SK-N-SH (cell line): ENCODE data around the gene SLC25A47. TPM values are rescaled to one million over a fixed set of nuclear protein-coding genes. Genes with fewer than 3 reads are reported as not detected.

Source experiments
- CTCF ChIA-PET: fragments of 300-600, 350-600 bp; formaldehyde crosslinking; extraction: SDS; loops from one replicate; lab custom pipeline; 2021; lab: Yijun Ruan, JAX
- POLR2A ChIA-PET: fragments of 350-600 bp; sonication (Branson Sonifier 250); formaldehyde crosslinking; extraction: SDS; loops from one replicate; lab custom pipeline; 2020; ENCODE audit warnings: antibody characterized with exemption, inconsistent platforms; lab: Yijun Ruan, JAX
- DNase-seq: peaks from one replicate; pipeline ENCODE4 v3.0.0; 2012
- H2AFZ ChIP-seq: fragments of 200-600 bp; sonication (generic); 2 replicates; pipeline ENCODE4 v1.8.1; 2016; ENCODE audit warnings: antibody characterized with exemption, mild to moderate bottlenecking, low read depth
- H3F3A ChIP-seq: fragments of 200-600 bp; sonication (generic); replicated peaks from 2 replicates; pipeline ENCODE3; 2016; ENCODE audit warnings: antibody characterized with exemption, mild to moderate bottlenecking; ENCODE audit not compliant: insufficient read depth
- H3K27ac ChIP-seq, 2 experiments: fragments of 200-500 bp in 1 of 2; fragments of 200-600 bp in 1 of 2; sonication (Bioruptor generic) in 1 of 2; sonication (generic), shearing (Covaris generic) in 1 of 2; 2 replicates each; pipeline versions ENCODE4 v1.5.1 to v1.6.1; 2014 to 2016; ENCODE audit warnings: low read depth in 2 of 2, inconsistent platforms in 1 of 2, low read length in 1 of 2, mild to moderate bottlenecking in 1 of 2, mixed read lengths in 1 of 2
- H3K27me3 ChIP-seq: fragments of 200-600 bp; sonication (generic), shearing (Covaris generic); 2 replicates; pipeline ENCODE4 v1.6.1; 2016; ENCODE audit warnings: mixed run types; ENCODE audit not compliant: insufficient read depth
- H3K36me3 ChIP-seq, 2 experiments: fragments of 200-500 bp in 1 of 2; fragments of 200-600 bp in 1 of 2; sonication (Bioruptor generic) in 1 of 2; sonication (generic) in 1 of 2; replicated peaks in 1 of 2; 2 replicates each; pipeline versions ENCODE3 to v1.5.1; 2014 to 2016; ENCODE audit warnings: low read length in 1 of 2, mild to moderate bottlenecking in 1 of 2; ENCODE audit not compliant: insufficient read depth in 2 of 2, control insufficient read depth in 1 of 2
- H3K4me1 ChIP-seq, 2 experiments: fragments of 200-500 bp in 1 of 2; fragments of 200-600 bp in 1 of 2; sonication (Bioruptor generic) in 1 of 2; sonication (generic), shearing (Covaris generic) in 1 of 2; 2 replicates each; pipeline versions ENCODE4 v1.5.1 to v1.6.1; 2014 to 2016; ENCODE audit warnings: low read depth in 1 of 2, low read length in 1 of 2, mixed run types in 1 of 2; ENCODE audit not compliant: insufficient read depth in 2 of 2, control insufficient read depth in 1 of 2
- H3K4me2 ChIP-seq: fragments of 200-600 bp; sonication (generic), shearing (Covaris generic); 2 replicates; pipeline ENCODE4 v1.6.1; 2017; ENCODE audit warnings: mixed run types
- H3K4me3 ChIP-seq, 2 experiments: fragments of 200-500 bp in 1 of 2; fragments of 200-600 bp in 1 of 2; sonication (Bioruptor generic) in 1 of 2; sonication (generic), shearing (Covaris generic) in 1 of 2; 2 replicates each; pipeline versions ENCODE4 v1.5.1 to v1.8.1; 2014 to 2016; ENCODE audit warnings: low read depth in 2 of 2, inconsistent platforms in 1 of 2, low read length in 1 of 2, mild to moderate bottlenecking in 1 of 2, mixed read lengths in 1 of 2, moderate library complexity in 1 of 2
- H3K79me2 ChIP-seq: fragments of 200-600 bp; sonication (generic); 2 replicates; pipeline ENCODE4 v1.8.1; 2017; ENCODE audit warnings: mild to moderate bottlenecking; ENCODE audit not compliant: insufficient read depth
- H3K9ac ChIP-seq: fragments of 200-600 bp; sonication (generic); 2 replicates; pipeline ENCODE4 v1.6.1; 2017; ENCODE audit warnings: mixed run types
- H3K9me2 ChIP-seq: fragments of 200-600 bp; sonication (generic); 2 replicates; pipeline ENCODE4 v1.6.1; 2017; ENCODE audit warnings: mixed run types
- H3K9me3 ChIP-seq: fragments of 200-600 bp; sonication (generic); 2 replicates; pipeline ENCODE4 v1.6.1; 2017; ENCODE audit warnings: mixed run types, mild to moderate bottlenecking, moderate library complexity
- H4K20me1 ChIP-seq: fragments of 200-600 bp; sonication (generic); 2 replicates; pipeline ENCODE4 v1.6.1; 2017; ENCODE audit warnings: mild to moderate bottlenecking, mixed run types; ENCODE audit not compliant: insufficient read depth
- CHD2 ChIP-seq: fragments of 150-350 bp; IDR thresholded peaks from 2 replicates; pipeline ENCODE4 v1.6.1; 2018; ENCODE audit warnings: low read length; ENCODE audit not compliant: partially characterized antibody
- ELF1 ChIP-seq: IDR thresholded peaks from 2 replicates; pipeline ENCODE4 v1.4.0; 2012
- EP300 ChIP-seq, 2 experiments: IDR thresholded peaks; 2 replicates each; pipeline versions ENCODE4 v1.4.0 to v1.6.1; 2012; ENCODE audit warnings: borderline replicate concordance in 1 of 2, low read depth in 1 of 2, low read length in 1 of 2
- FOSL2 ChIP-seq: IDR thresholded peaks from 2 replicates; pipeline ENCODE4 v1.4.0; 2012; ENCODE audit warnings: low read depth, mild to moderate bottlenecking, moderate library complexity, borderline replicate concordance
- FOXM1 ChIP-seq: IDR thresholded peaks from 2 replicates; pipeline ENCODE4 v1.4.0; 2012; ENCODE audit warnings: low read depth, mild to moderate bottlenecking
- GABPA ChIP-seq: IDR thresholded peaks from 2 replicates; pipeline ENCODE4 v1.4.0; 2012; ENCODE audit warnings: low read depth, mild to moderate bottlenecking
- GATA2 ChIP-seq: sonication (generic); formaldehyde crosslinking; IDR thresholded peaks from 2 replicates; pipeline ENCODE4 v1.5.0; 2020; ENCODE audit warnings: mild to moderate bottlenecking, missing genetic modification reagents
- MEF2A ChIP-seq: IDR thresholded peaks from 2 replicates; pipeline ENCODE4 v1.4.0; 2012; ENCODE audit warnings: low read depth, borderline replicate concordance
- MXI1 ChIP-seq: IDR thresholded peaks from 2 replicates; pipeline ENCODE4 v1.6.1; 2012; ENCODE audit warnings: mild to moderate bottlenecking, low read depth, low read length, improper control_type of control experiment
- NFIC ChIP-seq: IDR thresholded peaks from 2 replicates; pipeline ENCODE4 v1.4.0; 2012; ENCODE audit warnings: borderline replicate concordance
- RAD21 ChIP-seq: IDR thresholded peaks from 2 replicates; pipeline ENCODE4 v1.6.1; 2012; ENCODE audit warnings: mild to moderate bottlenecking, low read length
- RCOR1 ChIP-seq: fragments of 150-350 bp; IDR thresholded peaks from 2 replicates; pipeline ENCODE4 v1.6.1; 2017; ENCODE audit warnings: antibody characterized with exemption, low read length
- RFX5 ChIP-seq: IDR thresholded peaks from 2 replicates; pipeline ENCODE4 v1.6.1; 2012; ENCODE audit warnings: mild to moderate bottlenecking, improper control_type of control experiment, low read length
- RXRA ChIP-seq: IDR thresholded peaks from 2 replicates; pipeline ENCODE4 v1.4.0; 2012; ENCODE audit warnings: low read depth, mild to moderate bottlenecking, borderline replicate concordance
- SIN3A ChIP-seq: IDR thresholded peaks from 2 replicates; pipeline ENCODE4 v1.6.1; 2012; ENCODE audit warnings: low read depth, mild to moderate bottlenecking, low read length, moderate library complexity, borderline replicate concordance
- SMC3 ChIP-seq: IDR thresholded peaks from 2 replicates; pipeline ENCODE4 v1.6.1; 2012; ENCODE audit warnings: low read depth, low read length, improper control_type of control experiment
- TAF1 ChIP-seq: IDR thresholded peaks from 2 replicates; pipeline ENCODE4 v1.6.1; 2012; ENCODE audit warnings: low read depth, mild to moderate bottlenecking, low read length, moderate library complexity, borderline replicate concordance
- TEAD4 ChIP-seq: IDR thresholded peaks from 2 replicates; pipeline ENCODE4 v1.4.0; 2012; ENCODE audit warnings: mild to moderate bottlenecking, borderline replicate concordance; ENCODE audit not compliant: insufficient read depth
- YY1 ChIP-seq: IDR thresholded peaks from 2 replicates; pipeline ENCODE4 v1.4.0; 2012; ENCODE audit warnings: low read depth, mild to moderate bottlenecking
- WGBS: methylation state at CpG from one replicate; pipeline ENCODE4 v1.1.6; 2017; ENCODE audit warnings: low lambda C conversion rate; 5-methylcytosine and 5-hydroxymethylcytosine counted together
- polyA plus RNA-seq, 3 experiments: library from polyadenylated mRNA; depleted of rRNA; stranded (reverse); fragments of >200 nt; gene quantifications; 2 replicates each; pipeline ENCODE4 v1.2.3, GENCODE V29; 2012
- TF ChIP-seq, protein P1 (sequence below): IDR thresholded peaks from 2 replicates; pipeline ENCODE4 v1.4.0; 2012; ENCODE audit warnings: low read depth, borderline replicate concordance
- TF ChIP-seq, protein P2 (sequence below): fragments of 200-600 bp; sonication (generic); IDR thresholded peaks from 2 replicates; pipeline ENCODE4 v1.6.1; 2017; ENCODE audit warnings: antibody characterized with exemption, mild to moderate bottlenecking, moderate library complexity
- TF ChIP-seq, protein P3 (sequence below): IDR thresholded peaks from 2 replicates; pipeline ENCODE4 v1.4.0; 2012; ENCODE audit warnings: low read depth
- TF ChIP-seq, protein P4 (sequence below): IDR thresholded peaks from 2 replicates; pipeline ENCODE4 v1.6.1; 2012; ENCODE audit warnings: mild to moderate bottlenecking, low read depth, low read length, moderate library complexity

The SLC25A47 gene
- polyA plus RNA-seq, 1 of the 3 experiments (the other 2 are of a cell fraction) = not detected

DNA sequence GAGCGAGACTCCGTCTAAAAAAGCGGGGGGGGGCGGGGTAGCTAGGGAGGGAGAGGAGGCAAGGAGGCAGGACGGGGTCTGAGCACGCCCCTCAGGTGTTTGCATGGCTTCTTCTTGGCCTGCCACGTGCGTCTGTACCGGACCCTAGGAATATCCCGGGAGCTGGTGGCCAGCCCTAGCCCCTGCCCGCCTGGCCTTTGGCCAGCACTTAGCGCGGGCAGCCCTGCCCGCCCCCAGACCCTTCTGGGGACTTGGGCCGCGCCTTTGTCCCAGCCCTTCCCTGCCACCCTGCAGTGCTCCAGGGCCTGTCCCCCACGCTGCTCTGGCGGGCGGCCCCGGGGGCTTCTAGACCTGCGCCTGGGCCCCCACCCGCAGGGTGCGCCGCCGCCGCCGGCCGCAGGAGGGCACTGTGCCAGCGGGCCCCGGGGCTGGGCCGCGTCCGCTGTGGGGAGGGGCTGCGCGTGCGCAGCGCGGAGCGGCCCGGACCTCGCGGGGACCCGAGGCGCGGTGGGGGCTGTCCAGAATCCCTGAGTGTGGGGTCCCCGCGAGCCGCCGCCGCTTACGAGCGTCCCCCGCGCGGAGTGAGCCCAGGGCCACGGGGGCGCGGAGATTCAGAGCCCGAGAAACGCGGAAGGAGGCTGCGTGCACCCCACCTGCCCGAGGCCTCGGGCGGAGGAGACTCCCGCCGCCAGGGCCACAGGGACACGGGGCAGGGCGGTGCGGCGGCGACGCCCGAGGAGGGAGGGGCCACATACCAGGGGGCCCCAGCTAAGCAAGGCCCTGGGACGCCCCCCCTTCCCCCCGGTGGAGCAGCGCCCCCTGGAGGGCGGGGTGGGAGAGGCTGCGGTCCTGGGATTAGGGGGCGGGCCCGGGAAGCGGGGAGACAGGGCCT is 37.9 kb upstream of the SLC25A47 start:
- Histone ChIP-seq H3K4me3 (peak overlapping the region; percentile 63 to 67), H3K27ac (peak overlapping the region in 1 of 2 experiments; percentile 86; a peak in 1 of 4 replicates), H3K79me2 (peaks cover 15% of the 10 kb centered on the region; the same call in 1 of the 2 replicates), H3K36me3 (peaks cover 1 to 3% of the 10 kb centered on the region in 2 experiments), H4K20me1 (peaks cover 7% of the 10 kb centered on the region; the same call in 1 of the 2 replicates), H3K9ac (peak overlapping the region; percentile 77), H3F3A (peaks cover 3% of the 10 kb centered on the region), H3K9me3 (no peaks in the 10 kb centered on the region), H2AFZ (0 out of 2 replicates have a peak overlapping the region, but pooled peaks have one; percentile 81), H3K27me3 (no peaks in the 10 kb centered on the region), H3K9me2 (no peaks in the 10 kb centered on the region), H3K4me2 (peak overlapping the region; percentile 95), H3K4me1 (peaks cover 0 to 27% of the 10 kb centered on the region in 2 experiments; a peak in 1 of 4 replicates)
- ChIA-PET CTCF (interaction anchor here (0.6 to 5.6 kb wide), 29 partner anchors 10 to 1344 kb away, joined by 3 to 58 read pairs (median 4); no protein-coding TSS in a partner anchor), POLR2A (no interaction called here)
- peak; percentile 99 for DNase-seq
- 55% methylated on average over 6 of the region's 82 CpGs for whole genome bisulfite sequencing
- TF ChIP-seq ELF1 (no peak), MEF2A (no peak), EP300 (IDR thresholded peaks at IDR 0.05; ENCODE audit: borderline replicate concordance in 1 of 2, low read depth in 1 of 2, low read length in 1 of 2) (no peak), GABPA (no peak), RFX5 (no peak), RCOR1 (no peak), MXI1 (0 out of 2 replicates have a peak, but pooled peaks have one; percentile 1), NFIC (peak; percentile 25; the same call in 1 of the 2 replicates), CHD2 (peak; percentile 6), RAD21 (peak; percentile 34; the same call in 1 of the 2 replicates), TAF1 (no peak), SMC3 (peak; percentile 30), FOXM1 (peak; percentile 60; the same call in 1 of the 2 replicates), YY1 (no peak), RXRA (no peak), TEAD4 (peak; percentile 54; the same call in 1 of the 2 replicates), SIN3A (no peak), FOSL2 (no peak), GATA2 (no peak; the same call in 1 of the 2 replicates)
- TF ChIP-seq, protein P1, sequence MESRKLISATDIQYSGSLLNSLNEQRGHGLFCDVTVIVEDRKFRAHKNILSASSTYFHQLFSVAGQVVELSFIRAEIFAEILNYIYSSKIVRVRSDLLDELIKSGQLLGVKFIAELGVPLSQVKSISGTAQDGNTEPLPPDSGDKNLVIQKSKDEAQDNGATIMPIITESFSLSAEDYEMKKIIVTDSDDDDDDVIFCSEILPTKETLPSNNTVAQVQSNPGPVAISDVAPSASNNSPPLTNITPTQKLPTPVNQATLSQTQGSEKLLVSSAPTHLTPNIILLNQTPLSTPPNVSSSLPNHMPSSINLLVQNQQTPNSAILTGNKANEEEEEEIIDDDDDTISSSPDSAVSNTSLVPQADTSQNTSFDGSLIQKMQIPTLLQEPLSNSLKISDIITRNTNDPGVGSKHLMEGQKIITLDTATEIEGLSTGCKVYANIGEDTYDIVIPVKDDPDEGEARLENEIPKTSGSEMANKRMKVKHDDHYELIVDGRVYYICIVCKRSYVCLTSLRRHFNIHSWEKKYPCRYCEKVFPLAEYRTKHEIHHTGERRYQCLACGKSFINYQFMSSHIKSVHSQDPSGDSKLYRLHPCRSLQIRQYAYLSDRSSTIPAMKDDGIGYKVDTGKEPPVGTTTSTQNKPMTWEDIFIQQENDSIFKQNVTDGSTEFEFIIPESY = no peak
- TF ChIP-seq, protein P2, sequence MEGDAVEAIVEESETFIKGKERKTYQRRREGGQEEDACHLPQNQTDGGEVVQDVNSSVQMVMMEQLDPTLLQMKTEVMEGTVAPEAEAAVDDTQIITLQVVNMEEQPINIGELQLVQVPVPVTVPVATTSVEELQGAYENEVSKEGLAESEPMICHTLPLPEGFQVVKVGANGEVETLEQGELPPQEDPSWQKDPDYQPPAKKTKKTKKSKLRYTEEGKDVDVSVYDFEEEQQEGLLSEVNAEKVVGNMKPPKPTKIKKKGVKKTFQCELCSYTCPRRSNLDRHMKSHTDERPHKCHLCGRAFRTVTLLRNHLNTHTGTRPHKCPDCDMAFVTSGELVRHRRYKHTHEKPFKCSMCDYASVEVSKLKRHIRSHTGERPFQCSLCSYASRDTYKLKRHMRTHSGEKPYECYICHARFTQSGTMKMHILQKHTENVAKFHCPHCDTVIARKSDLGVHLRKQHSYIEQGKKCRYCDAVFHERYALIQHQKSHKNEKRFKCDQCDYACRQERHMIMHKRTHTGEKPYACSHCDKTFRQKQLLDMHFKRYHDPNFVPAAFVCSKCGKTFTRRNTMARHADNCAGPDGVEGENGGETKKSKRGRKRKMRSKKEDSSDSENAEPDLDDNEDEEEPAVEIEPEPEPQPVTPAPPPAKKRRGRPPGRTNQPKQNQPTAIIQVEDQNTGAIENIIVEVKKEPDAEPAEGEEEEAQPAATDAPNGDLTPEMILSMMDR = peak; percentile 80
- TF ChIP-seq, protein P3, sequence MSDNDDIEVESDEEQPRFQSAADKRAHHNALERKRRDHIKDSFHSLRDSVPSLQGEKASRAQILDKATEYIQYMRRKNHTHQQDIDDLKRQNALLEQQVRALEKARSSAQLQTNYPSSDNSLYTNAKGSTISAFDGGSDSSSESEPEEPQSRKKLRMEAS = peak; percentile 82
- TF ChIP-seq, protein P4, sequence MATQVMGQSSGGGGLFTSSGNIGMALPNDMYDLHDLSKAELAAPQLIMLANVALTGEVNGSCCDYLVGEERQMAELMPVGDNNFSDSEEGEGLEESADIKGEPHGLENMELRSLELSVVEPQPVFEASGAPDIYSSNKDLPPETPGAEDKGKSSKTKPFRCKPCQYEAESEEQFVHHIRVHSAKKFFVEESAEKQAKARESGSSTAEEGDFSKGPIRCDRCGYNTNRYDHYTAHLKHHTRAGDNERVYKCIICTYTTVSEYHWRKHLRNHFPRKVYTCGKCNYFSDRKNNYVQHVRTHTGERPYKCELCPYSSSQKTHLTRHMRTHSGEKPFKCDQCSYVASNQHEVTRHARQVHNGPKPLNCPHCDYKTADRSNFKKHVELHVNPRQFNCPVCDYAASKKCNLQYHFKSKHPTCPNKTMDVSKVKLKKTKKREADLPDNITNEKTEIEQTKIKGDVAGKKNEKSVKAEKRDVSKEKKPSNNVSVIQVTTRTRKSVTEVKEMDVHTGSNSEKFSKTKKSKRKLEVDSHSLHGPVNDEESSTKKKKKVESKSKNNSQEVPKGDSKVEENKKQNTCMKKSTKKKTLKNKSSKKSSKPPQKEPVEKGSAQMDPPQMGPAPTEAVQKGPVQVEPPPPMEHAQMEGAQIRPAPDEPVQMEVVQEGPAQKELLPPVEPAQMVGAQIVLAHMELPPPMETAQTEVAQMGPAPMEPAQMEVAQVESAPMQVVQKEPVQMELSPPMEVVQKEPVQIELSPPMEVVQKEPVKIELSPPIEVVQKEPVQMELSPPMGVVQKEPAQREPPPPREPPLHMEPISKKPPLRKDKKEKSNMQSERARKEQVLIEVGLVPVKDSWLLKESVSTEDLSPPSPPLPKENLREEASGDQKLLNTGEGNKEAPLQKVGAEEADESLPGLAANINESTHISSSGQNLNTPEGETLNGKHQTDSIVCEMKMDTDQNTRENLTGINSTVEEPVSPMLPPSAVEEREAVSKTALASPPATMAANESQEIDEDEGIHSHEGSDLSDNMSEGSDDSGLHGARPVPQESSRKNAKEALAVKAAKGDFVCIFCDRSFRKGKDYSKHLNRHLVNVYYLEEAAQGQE = no peak
